Stimulated activated CD4-positive, alpha-beta T cell treated with anti-CD3 and anti-CD28 coated beads, Interleukin-4, amount 100 ng/mL, for 4 hours (primary cell): ENCODE results near the gene PUM2.
"Not testable (repeated sequence)": the region's sequence is repeated elsewhere in the genome, so short reads cannot be mapped to it uniquely, and the experiment has no call there.

Source experiments
- DNase-seq, 2 experiments: peaks; one replicate each; pipeline ENCODE4 v3.0.0-alpha.2; 2020

Gene PUM2

GRCh38 chr2:20370191-20370590 is 19.5 kb upstream of the PUM2 start:
- no peak for DNase-seq

GRCh38 chr2:20369366-20369765 is 18.7 kb upstream of the PUM2 start:
- no peak for DNase-seq

- DNase-seq, result no peak
Measured at GRCh38 chr2:20368706-20369105, 18.1 kb upstream of the PUM2 start.

DNA sequence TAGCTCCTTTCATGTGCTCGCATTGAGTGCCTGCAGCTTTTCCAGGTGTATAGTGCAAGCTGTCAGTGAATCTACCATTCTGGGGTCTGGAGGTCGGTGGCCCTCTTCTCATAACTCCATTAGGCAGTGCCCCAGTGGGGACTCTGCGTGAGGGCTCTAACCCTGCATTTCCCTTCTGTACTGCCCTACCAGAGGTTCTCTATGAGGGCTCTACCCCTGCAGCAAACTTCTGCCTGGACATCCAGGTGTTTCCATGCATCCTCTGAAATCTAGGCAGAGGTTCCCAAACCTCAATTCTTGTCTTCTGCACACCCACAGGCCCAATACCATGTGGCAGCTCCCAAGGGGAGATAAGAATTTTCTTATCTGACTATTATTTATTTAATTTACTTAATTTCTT is 17.3 kb upstream of the PUM2 start:
- DNase-seq, result not testable (repeated sequence)

GRCh38 chr2:20366672-20367116 is 16.1 kb upstream of the PUM2 start:
- DNase-seq, result no peak

- DNase-seq, result no peak
Measured at GRCh38 chr2:20365249-20365817, 14.7 kb upstream of the PUM2 start.

GRCh38 chr2:20363578-20363977 is 12.9 kb upstream of the PUM2 start:
- no peak for DNase-seq

GRCh38 chr2:20362701-20363435 is 12.2 kb upstream of the PUM2 start:
- DNase-seq, result no peak

- DNase-seq, result no peak
Measured at GRCh38 chr2:20361893-20362292, 11.2 kb upstream of the PUM2 start.

- no peak for DNase-seq
Measured at GRCh38 chr2:20359096-20359495, 8.5 kb upstream of the PUM2 start.

DNA sequence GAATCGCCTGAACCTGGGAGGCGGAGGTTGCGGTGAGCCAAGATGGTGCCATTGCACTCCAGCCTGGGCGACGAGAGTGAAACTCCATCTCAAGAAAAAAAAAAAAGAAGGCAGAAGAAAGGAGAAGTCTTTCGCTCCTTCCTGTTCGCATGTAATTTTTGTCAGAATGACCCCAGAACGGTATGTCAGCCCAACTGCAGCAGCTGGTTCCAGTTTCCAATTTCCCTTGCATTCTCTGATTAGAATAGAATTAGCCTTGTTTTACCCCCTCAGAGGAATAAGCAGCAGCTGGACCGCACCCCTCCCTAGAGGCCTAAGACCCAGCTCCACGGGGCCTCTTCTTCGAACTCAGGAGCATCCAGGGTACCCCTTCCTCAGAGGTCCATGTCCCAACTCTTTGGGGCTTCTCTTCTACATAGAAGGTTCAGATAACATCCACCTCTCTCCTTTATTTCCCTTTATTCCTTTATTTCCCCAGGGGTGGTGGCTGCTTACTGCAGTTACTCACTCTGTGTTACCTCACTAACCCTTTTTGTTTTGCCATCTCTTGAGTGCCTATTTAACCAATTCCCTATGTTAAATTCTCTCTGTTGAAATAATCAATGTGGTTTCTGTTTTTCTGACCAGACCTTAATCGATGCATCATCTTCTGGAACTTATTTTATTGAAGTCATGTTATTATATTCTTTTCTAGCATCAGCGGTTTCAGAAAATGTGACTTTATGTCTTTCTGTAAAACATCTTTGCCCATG is 7.2 kb upstream of the PUM2 start:
- DNase-seq, result no peak

- no peak for DNase-seq
Measured at GRCh38 chr2:20356042-20356441, 5.4 kb upstream of the PUM2 start.

DNA sequence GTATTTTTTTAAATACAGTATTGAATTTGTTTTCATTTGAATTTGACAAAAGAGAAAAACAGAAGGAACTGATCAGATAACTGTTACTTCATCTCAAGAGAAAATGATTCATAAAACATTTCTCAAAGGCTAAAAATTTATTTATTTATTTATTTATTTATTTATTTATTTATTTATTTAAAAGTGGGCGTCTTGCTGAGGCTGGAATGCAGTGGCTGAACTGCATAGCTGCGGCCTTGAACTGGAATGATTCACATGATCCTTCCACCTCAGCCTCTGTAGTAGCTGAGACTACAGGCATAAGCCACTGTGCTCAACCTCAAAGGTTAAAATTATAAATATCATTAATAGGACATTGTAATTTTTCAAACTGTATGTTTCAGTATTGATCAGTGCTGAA is 4.5 kb upstream of the PUM2 start:
- DNase-seq, result no peak

- DNase-seq, result no peak
Measured at GRCh38 chr2:20353241-20353992, 2.8 kb upstream of the PUM2 start.

DNA sequence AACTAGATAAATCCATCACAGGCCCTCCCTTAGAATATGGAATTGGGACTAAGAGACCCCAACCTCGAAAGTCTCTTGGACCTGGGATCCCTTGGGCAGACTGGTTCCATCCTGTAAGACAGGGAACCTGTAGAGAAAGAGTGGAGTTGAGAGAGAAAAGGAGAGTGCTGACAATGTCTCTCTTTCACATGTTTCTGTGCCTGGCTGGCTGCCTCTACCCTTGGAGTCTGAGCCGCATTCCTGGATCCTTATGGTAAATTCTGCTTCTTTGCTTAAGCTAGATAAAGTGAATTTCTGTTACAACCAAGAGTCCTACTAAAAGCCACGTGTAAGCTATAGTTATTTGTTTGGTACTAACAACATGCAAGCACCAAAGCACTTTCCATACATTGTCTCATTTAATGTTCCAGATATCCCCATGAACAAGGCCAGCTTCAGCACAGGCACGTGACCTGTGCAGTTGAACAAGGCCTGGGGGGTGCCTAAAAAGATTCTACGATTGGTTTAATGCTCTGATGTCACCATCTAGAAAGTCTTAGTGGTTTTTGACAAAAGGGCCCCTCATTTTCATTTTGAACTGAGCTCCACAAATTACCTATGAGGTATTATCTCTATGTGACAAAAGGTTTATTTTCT is 2.1 kb upstream of the PUM2 start:
- DNase-seq, result no peak

DNA sequence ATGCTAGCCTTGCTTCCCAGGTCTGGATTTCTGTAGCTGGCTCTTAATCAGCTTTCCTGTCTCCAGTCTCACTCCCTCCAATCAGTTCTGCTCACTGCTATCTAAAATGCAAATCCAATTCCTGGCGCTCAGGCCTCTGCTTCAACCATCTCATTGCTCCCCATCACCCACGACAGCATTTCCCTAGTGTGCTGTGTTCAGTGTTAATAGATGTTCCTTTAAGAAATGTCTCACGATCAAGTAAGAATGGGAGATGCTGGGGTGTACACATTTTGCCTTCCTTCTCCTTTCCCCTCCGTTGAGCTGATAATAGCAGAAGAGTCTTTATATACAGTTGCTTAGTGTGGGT is 1.6 kb upstream of the PUM2 start:
- no peak for DNase-seq

GRCh38 chr2:20351555-20352229 is 1.0 kb upstream of the PUM2 start:
- no peak for DNase-seq

DNA sequence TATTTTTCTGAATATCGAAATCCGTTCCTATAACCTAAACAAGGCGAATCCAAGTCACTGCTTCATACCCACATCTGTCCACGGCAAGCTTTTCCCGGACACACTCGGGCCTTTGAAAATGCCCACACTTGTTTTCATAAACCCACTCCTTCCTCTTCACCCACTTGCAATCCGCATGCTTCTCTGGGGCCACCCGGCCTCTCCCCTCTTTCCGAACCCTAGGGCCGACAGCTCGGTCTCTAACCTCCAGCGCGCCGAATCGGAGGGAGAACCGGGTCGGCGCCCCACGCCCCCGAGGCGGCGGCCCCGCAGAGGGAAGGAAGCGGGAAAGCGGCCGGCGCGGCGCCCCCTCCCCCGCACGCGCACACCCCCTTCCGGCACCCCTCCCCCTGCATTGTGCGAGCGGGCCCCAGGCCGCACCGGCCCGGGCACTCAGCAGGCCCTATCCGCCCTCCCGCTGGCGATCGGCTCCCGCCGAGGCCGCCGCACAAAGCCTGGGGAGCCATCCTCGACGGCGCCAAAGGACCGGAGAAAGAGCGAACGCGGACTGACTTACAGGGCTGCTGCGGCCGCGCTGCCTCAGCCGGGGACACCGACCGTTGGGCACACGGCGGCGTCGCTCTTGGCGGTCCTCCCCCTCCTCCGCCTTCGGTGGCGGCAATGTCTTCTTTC is 467 bp downstream of the PUM2 start:
- DNase-seq, result peak; percentile 53 to 63

DNA sequence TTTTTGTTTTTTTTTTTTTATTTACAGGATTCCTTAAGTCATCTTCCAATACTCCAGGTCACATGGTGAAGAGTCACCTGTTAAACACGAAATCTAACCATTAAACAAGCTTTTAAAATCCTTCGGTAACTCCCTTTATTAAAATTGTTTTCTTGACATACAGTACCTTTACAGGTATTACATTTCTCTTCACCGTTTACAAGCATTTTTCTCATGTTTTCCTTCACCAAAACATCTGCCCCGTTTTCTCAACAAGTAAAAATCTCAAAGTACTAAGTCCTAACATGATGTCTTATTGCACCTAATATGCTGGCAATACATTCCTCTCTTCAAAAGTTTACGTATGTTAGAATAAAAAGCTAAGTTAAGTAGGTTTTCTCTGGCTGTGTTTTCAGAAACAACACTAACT is 1.1 kb downstream of the PUM2 start:
- DNase-seq, result no peak

DNA sequence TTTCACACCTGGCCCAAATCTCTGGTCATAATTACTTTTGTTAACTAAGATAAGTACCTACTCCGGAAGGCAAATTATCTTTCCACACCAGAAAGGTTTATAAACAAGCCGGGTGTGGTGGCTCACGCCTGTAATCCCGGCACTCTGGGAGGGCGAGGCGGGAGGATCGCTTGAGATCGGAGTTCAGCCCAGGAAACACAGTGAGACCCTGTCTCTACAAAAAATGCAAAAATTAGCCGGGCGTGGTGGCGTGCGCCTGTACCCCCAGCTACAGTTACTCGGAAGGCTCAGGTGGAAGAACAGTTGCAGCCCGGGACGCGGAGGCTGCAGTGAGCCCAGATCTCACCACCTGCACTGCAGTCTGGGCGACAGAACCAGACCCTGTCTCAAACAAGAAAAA is 2.1 kb downstream of the PUM2 start:
- no peak for DNase-seq

DNA sequence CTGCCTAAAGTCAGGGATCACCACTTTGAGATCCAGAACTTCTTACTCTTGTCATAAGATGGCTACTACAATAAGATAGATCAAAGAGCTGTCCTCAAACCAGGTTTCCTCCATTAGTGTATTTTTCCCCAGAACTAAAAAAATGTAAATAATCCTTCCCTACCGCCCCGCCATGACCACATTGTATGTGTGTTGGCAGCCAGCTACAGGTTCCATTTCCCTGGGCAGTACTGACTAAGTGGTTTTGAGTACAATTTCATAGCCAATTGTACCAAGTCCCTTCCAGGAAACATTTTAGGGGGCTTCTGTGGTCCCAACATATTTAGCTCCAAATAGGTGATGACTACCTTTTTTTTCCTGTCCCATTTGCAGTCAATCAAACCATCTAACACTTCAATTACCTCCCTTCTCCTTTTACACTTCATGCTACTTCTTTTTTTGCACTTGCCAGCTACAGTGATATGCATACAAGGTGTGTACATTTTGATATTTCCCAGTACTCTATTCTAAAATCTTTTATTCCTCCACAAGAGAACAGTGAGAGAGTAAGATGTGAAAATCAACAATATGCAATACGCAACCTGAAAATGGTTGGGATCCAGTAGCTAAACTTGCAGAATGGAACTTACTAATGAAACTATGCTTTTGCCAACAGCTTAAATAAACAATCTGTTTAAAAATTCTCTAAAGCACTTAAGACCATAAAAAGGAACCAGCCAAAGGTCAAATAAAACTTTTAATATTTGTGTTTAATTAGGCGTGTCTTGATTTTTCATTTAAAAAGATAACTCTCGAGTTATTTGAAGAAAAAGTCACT is 3.9 kb downstream of the PUM2 start:
- DNase-seq, result no peak
